ENCODE measurements around the gene WAC. TPM values are rescaled to one million over a fixed set of nuclear protein-coding genes. Genes with fewer than 3 reads are reported as not detected.
A peak's percentile ranks its signal among the peaks of the same experiment; 100 is the strongest.
"Not testable (repeated sequence)": the region's sequence is repeated elsewhere in the genome, so short reads cannot be mapped to it uniquely, and the experiment has no call there.

The WAC gene, protein sequence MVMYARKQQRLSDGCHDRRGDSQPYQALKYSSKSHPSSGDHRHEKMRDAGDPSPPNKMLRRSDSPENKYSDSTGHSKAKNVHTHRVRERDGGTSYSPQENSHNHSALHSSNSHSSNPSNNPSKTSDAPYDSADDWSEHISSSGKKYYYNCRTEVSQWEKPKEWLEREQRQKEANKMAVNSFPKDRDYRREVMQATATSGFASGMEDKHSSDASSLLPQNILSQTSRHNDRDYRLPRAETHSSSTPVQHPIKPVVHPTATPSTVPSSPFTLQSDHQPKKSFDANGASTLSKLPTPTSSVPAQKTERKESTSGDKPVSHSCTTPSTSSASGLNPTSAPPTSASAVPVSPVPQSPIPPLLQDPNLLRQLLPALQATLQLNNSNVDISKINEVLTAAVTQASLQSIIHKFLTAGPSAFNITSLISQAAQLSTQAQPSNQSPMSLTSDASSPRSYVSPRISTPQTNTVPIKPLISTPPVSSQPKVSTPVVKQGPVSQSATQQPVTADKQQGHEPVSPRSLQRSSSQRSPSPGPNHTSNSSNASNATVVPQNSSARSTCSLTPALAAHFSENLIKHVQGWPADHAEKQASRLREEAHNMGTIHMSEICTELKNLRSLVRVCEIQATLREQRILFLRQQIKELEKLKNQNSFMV
- polyA plus RNA-seq (ENCODE audit: insufficient read length in 4 of 4) = 100 to 1,000 TPM; 142 to 163 (median 150) TPM

DNA sequence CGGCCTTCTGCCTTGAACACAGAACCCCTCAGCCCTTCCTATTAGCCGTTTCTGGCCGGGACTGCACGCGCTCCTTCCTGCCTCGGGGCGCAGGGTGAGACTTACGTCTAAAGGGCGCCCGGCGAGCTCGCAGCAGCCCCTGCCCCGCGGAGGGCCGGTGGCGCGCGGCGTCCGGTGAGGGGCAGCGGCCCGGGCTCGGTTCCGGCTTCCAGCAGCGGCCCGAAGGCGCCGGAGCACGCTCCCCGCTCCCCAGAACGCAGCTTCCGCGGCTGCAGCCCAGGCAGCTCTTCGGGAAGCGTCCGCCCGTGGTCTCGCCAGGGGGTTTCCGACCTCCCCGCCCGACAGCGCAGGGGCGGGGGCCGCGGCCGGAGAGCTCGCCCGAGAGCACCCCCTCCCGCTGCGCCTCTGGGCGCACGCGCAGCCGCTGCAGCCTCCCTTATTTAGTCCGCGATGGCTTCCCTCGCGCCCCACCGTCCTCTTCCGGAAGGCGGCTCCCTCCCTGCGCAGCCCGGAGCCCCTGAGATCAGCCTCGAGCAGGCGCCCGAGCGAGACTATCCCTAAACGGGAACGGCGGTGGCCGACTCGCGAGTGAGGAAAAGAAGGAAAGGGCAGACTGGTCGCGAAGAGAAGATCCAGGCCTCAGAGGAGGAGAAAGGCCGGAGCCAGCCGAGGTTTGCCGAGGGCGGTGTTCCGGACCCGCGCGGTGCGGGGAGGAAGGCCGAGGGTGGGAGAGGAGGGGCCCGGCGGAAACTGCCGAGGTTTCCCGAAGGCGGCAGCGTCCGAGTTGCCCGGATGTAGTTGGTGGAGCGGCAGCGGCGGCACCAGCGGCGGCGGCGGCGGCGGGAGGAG, at the start of gene WAC:
Gene WAC, plus strand, starts transcription at position 782 of the 849 bp plus-strand sequence. CDS start 462 bp downstream, outside the sequence.
- peak; percentile 89 to 93 (median 90) for DNase-seq (ENCODE audit: low read depth in 4 of 4, low spot score in 3 of 4)

DNA sequence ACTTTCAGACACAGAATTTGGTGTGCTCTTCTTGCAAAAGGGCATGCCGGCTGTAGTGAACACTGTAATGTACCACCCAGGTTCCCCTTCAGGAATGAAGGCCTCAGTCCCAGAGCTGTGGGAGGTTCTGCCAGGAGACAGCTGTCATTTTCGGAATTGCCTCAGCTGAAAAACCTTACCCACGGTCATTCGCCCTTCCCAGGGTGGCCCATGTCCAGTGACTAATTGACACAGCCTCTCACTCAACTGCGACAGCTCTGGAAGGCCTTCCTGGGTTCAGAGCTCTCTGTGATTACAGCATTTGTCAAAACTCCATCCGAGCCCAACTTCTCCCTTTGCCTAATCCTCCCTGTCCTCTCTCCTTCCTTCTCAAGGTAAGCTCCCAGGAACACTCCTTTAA, 43.7 kb upstream of the WAC start:
- DNase-seq (ENCODE audit: low read depth in 4 of 4, low spot score in 3 of 4) = no peak

DNA sequence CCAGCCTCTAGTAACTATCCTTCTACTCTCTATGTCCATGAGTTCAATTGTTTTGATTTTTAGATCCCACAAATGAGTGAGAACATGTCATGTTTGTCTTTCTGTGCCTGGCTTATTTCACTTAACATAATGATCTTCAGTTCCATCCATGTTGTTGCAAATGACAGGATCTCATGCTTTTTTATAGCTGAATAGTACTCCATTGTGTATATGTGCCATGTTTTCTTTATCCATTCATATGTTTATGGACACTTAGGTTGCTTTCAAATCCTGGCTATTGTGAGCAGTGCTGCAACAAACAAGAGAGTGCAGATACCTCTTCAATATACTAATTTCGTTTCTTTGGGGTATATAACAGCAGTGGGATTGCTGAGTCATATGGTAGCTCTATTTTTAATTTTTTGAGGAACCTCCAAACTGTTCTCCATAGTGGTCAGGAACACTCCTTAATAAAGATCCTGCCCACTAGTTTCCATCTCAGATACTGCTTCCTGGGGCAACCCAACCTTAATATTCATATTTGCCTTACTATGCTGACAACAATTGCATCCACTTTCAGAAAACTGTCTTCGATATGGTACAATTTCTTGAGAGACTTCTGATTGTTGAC, 42.6 kb upstream of the WAC start:
- DNase-seq (ENCODE audit: low read depth in 4 of 4, low spot score in 3 of 4) = not testable (repeated sequence)

DNA sequence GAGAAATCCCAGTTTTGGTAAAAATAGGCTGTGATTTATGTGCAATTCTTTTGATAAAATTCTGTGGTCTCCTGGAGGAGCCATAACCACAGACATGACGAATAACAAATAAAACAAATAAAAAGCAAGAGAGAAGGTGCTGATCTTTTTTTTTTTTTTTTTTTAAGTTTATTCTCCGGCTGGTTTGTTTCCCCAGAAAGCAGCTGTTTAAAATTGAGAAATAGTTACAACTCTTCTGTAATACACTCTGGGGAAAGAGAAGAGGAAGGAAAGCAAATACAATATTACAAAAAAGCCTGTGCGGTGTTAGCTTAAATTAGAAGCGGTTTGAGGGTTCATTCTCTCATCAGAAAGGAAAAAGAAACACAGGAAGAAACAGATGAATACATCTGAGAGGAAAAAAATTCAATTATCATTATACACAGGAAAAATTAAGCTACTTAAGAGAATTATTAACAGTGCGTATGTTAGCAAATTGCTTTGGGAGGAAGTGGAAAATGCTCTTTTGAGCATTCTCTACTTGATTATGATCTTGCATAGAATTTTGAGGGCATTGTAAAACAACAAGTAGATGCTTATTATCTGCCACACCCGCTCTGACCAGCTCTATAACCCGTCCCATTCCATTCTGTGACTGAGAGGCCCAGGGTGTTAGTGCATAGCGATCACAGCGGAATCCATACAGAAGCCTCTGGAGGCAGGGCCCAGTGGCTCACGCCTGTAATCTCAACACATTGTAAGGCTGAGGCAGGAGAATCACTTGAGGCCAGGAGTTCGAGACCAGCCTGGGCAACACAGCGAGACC, 40.6 kb upstream of the WAC start:
- no peak for DNase-seq (ENCODE audit: low read depth in 4 of 4, low spot score in 3 of 4)

DNA sequence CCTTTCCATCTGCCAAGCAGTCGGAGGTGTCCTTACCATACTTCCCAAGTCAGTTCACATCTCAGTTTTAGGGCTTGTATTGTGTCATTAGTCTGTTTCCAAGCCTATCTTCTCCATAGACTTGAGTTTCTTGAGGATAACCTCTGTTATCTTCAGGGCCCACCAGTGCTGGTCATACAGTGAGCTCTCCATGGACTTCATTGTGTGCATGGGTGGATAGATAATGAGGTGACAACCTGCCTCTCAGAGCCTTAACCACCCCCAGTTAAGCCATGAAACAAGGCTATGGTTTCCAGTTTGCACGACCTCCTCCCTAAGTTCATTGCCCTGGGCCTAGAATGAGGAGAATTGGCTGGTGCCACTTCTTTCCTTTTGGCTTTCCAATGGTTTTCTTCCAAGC, 38.5 kb upstream of the WAC start:
- DNase-seq (ENCODE audit: low read depth in 4 of 4, low spot score in 3 of 4) = no peak

DNA sequence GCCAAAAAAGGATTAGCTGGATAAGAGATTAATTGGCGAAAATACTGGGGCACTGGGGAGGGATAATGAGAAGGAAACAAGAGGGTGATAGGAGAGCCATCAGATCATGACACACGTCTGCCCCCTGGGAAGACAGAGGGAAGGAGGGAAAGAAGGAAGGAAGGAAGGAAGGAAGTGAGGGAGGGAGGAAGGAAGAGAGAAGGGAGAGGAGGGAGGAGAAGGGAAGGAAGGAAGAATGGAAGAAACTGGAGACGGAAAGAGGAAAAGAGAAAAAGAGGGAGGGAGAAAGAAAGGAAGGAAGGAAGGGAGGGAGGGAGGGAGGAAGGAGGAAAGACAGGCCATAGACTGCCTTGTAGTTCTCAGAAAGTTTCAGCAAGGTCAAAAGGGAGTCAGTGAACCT, 37.8 kb upstream of the WAC start:
- no peak for DNase-seq (ENCODE audit: low read depth in 4 of 4, low spot score in 3 of 4)

DNA sequence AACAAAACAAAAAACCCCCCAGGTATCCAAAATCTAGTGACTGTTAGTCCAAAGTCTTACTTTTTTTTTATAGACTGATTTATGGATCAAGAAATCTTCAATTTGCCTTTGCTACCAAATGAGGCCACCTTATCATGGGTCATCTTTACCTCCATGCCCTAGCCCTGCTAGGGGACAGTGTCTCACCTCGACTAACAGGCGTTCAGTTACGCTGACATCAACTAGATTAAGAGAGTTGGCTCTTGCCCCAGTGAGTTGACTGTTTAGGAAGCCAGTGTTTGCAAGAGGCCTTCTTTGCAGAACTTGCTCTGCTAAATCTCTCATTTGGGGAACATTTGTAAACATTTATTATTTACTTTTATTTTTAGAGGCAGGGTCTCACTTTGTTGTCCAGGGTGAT, 36.9 kb upstream of the WAC start:
- DNase-seq (ENCODE audit: low read depth in 4 of 4, low spot score in 3 of 4) = no peak

DNA sequence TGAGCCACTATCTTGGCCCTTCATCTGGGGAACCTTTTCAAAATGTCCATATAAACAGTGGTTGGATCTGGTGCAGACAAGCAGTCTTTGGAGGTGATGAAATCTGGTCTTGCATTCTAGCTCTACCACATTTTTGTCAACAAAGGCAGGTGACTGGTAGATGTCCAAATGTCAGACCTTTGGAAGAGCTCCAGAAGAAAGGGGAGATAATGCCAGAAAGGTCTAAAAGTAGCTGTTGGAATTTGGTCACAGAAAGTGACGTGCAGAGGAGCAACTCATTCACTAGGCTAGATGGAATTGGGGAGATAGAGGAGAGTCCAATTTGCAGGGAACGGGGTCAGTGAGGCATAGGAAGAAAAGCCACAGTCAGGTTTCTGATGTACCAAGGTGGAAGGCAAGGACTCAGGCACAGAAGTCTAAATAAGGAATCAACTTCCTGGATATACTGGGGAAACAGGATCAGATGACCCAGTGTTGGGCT, 36.4 kb upstream of the WAC start:
- DNase-seq (ENCODE audit: low read depth in 4 of 4, low spot score in 3 of 4) = no peak

DNA sequence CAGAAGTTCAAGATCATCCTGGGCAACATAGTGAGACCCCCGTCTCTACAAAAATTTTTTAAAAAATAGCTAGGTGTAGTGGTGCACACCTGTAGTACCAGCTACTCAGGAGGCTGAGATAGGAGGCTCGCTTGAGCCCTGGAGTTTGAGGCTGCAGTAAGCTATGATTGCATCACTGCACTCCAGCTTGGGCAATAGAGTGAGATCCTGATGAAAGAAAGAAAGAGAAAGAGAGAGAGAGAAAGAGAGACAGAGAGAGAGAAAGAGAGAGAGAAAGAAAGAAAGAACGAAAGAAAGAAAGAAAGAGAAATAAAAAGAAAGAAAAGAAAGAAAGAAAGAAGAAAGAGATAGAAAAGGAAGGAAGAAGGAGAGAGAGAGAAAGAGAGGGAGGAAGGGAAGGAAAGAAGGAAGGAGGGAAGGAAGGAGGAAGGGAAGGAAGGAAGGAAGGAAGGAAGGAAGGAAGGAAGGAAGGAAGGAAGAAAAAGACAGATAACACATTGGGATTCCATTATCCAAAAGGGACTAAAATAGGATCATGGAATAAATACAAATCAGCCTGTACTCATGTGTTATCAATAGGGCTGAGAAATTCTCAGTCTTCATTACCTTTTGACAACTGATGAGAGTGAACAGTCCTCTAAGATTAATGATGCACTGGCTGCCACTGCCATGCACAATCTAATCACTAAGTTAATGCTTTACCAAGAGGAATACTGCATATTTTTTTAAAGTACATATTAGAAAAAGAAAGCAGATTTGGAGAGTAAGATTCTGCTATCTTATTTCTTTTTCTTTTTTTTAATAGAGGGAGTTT, 35.4 kb upstream of the WAC start:
- DNase-seq (ENCODE audit: low read depth in 4 of 4, low spot score in 3 of 4) = no peak

DNA sequence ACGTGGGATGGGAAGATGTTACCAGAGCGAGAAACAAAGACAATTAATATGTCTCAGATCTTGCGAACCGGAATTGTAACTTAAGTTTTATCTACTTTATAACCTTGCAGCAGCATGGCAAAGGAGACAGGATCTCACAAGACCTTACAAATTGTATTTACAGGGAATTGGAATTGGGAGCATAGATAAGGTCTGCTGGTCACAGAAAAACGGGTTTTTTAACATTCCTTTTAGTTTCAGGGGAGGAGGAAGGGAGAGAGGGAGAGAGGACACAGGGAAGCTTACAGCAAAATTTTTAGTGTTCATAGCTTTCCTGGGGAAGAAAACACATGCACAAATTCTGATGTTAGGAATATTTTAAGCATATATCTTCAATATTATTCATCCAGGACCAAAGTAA, 32.7 kb upstream of the WAC start:
- not testable (repeated sequence) for DNase-seq (ENCODE audit: low read depth in 4 of 4, low spot score in 3 of 4)

DNA sequence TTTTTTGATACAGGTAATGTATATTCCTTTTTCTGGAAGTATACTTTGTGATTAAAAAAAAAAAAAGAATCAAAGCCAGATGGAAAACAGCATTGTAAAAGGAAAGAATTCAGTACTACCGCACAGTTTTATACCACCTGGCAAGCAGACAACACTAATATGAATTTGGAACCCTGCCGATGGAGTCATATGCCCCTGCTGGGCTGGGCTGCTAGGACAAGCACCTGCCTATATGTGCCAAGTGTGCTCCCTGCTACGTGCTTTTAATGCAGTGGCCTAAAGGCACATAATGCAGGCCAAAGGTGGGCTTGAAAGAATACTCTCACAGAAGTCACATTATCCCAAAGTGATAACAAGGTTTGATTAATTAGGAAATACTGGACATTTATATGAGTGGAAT, 29.8 kb upstream of the WAC start:
- DNase-seq (ENCODE audit: low read depth in 4 of 4, low spot score in 3 of 4) = no peak

DNA sequence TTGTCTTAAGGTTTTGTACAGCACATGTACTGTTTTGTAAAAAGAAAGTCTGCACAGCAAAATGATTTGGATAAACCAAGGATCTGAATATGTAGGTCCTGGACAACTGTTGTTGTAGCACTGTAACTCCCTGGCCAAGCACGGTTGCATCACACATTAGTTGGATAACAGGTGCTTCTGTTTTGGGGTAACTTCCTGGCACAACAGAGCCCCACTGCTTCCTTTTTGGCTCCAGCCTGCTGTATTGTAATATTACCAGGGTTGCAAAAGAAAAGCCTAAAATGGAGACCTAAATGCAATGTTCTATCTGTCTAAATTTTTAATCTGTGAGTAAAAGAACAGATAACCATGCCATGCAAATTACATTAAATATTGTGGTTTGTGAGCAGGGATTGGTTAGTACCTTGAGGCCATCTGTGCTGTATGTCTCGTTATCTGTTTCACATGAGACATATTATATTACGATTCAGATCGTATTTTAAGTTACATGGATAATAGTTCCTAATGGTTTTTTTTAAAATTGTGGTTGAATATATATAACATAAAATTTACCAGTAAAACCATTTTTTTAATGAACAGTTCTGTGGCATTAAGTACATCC, 27.5 kb upstream of the WAC start:
- no peak for DNase-seq (ENCODE audit: low read depth in 4 of 4, low spot score in 3 of 4)

DNA sequence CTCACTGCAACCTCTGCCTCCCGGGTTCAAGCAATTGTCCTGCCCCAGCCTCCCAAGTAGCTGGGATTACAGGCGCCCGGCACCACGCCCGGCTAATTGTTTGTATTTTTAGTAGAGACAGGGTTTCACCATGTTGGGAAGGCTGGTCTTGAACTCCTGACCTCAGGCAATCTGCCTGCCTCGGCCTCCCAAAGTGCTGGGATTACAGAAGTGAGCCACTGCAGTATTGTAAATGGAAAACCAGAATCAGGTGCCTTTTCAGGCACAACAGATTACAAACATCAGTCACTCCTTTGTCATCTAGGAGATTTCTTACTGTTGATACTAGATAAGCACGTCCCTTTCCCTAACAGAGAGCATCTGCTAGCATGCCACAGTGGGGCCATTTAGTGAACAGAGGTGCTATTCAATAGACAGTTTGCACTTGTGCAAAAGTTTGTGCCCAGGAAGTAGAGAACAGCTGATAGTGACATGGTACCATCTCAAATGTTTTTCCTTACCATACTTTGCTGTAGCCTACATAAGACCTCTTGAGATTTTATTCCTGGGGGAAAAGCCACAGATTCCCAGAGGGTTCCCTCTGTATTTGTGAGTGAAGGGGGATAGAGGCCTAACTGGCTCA, 24.5 kb upstream of the WAC start:
- no peak for DNase-seq (ENCODE audit: low read depth in 4 of 4, low spot score in 3 of 4)

DNA sequence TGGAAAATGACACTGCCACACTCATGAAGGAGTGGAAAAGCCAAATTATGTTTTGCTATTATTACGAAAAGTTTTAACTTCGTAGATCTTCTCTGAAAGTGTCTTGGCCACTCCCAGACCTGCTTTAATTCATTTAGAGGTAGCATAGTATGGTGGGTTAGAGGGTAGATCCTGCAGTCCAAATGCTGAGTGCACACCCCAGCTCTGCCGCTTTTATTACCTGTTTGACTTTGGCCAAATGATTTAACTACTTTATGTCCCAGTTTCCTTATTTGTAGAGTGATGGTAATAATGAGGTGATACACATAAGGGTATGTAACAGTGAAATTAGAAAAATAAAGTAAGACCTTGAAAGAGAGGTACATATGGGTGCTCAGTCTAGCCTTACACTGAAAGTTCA, 23.6 kb upstream of the WAC start:
- no peak for DNase-seq (ENCODE audit: low read depth in 4 of 4, low spot score in 3 of 4)

DNA sequence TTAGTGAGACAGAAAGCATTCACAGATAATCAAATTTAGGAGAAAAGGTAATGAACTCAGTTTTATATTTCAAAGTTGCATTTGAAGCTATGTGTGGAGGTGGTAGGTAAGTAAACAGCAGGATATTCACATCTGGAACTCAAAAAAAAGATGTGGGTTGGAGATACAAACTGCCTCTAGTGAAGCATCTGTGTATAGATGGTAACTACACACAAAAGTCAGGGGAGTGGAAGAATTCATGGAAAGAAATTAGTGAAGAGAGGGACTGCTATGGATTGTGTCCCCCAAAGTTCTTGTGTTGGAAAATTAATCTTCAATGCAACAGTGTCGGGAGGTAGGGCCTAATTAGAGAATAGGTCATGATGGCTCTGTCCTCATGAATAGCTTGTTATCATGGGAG, 18.3 kb upstream of the WAC start:
- DNase-seq (ENCODE audit: low read depth in 4 of 4, low spot score in 3 of 4) = no peak

DNA sequence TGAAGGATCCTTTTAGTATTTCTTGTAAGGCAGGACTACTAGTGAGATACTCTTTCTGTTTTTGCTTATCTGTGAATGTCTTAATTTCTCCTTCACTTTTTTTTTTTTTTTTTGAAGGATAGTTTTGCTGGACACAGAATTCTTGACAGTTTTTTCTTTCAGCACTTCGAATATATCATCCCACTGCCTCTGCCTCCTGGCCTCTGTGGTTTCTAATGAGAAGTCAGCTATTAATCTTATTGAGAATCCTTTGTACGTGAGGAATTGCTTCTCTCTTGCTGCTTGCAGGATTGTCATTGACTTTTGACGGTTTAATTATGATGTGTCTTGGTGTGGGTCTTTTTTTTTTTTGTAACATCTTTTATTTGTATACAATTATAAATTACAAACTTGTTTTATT, 12.6 kb upstream of the WAC start:
- DNase-seq (ENCODE audit: low read depth in 4 of 4, low spot score in 3 of 4) = no peak

DNA sequence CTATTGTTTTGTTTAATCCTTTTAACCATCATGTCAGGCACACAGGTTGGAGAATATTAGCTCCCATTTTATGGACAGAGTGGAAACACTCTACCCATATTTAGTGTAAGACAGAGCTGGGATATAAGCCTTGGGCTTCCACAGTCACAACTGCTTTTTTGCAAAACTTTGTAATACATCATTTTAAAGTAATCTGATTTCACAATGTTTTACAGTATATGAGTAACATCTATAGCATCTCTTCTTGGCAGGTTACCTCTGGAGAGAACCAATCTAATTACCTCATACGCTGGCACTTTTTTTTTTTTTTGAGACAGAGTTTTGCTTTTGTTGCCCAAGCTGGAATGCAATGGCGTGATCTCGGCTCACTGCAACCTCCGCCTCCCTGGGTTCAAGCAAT, 12.1 kb upstream of the WAC start:
- DNase-seq (ENCODE audit: low read depth in 4 of 4, low spot score in 3 of 4) = not testable (repeated sequence)

DNA sequence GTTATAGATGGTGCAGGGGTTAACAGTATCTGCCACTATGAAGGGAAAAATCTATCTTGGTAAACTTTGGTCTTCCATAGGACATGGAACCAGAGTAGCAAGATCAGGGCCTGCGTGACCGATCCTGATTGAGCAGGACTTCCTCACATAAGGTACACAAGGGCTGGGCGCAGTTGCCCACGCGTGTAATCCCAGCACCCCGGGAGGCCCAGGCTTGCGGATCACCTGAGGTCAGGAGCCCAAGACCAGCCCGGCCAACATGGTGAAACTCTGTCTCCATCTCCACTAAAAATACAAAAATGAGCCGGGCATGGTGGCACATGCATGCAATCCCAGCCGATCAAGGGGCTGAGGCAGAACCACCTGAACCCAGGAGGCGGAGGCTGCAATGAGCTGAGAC, 11.0 kb upstream of the WAC start:
- not testable (repeated sequence) for DNase-seq (ENCODE audit: low read depth in 4 of 4, low spot score in 3 of 4)
